ENCODE measurements around the gene ERGIC1. TPM values are rescaled to one million over a fixed set of nuclear protein-coding genes. Genes with fewer than 3 reads are reported as not detected.

ERGIC1 gene
- total and polyA plus RNA-seq, 7 donors = 49.9 to 116 (median 53.9) TPM

DNA sequence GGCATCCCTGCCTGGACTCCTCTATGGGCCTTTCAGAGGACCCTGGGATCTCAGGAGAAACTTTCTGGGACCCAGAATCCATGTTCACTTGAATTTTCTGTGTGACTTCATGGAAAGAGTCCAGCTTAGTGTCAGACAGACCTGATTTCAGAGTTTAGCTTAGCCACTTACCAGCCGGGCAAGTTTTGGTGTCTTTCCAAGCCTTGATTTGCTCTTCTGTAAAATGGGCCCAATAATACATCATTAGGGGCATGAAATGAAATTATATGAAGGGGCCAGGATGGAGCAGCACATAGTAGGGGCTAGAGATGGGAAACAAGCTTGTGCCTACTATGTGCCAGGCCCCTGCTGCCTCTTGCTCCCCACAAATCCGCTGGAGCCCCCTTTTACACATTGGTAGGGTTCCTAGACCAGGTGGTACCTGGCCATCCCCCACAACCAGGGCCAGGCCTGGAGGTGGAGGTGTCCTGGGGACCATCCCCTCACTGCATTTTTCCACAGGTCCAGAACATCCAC, 92.0 kb downstream of the ERGIC1 start:
- 91 to 98% (median 96%) methylated on average over 2 of the region's 2 CpGs for WGBS, 3 donors

DNA sequence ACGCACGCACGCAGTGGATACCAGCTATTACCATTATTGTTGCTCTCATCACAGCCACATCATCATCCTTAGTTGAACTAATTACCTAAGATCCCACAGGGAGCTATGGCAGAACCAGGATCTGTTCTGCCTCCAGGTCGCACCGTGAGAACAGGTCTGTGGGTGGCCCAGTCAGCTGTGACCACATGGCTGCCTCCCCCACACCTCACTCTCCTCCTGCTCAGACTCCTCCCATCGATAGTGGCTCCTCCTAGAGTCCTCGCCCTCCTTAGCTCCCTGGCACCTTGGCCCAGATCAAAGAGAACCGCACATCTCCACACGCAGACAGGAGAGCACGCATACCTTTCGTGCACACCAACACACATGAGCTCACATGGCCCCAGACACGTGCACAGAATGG, 92.7 kb downstream of the ERGIC1 start:
- Histone ChIP-seq H3K9me3 (no peaks in the 10 kb centered on the region), H3K4me1 (peaks cover 5% of the 10 kb centered on the region), H3K4me3 (no peak overlapping the region), H3K27ac (no peak overlapping the region), H3K36me3 (ENCODE audit: insufficient read depth in 1 of 2, low read depth in 1 of 2) (peaks cover 0 to 35% of the 10 kb centered on the region in 2 donors), H3K27me3 (ENCODE audit: insufficient read depth in 3 of 3, low read length in 2 of 3) (no peaks in the 10 kb centered on the region)
- DNase-seq (no peak), ATAC-seq (no peak)
- TF ChIP-seq, protein P1, sequence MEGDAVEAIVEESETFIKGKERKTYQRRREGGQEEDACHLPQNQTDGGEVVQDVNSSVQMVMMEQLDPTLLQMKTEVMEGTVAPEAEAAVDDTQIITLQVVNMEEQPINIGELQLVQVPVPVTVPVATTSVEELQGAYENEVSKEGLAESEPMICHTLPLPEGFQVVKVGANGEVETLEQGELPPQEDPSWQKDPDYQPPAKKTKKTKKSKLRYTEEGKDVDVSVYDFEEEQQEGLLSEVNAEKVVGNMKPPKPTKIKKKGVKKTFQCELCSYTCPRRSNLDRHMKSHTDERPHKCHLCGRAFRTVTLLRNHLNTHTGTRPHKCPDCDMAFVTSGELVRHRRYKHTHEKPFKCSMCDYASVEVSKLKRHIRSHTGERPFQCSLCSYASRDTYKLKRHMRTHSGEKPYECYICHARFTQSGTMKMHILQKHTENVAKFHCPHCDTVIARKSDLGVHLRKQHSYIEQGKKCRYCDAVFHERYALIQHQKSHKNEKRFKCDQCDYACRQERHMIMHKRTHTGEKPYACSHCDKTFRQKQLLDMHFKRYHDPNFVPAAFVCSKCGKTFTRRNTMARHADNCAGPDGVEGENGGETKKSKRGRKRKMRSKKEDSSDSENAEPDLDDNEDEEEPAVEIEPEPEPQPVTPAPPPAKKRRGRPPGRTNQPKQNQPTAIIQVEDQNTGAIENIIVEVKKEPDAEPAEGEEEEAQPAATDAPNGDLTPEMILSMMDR (IDR thresholded peaks at IDR 0.05) = no peak
- intact Hi-C loops (cut with DNase I) = no loop called here
- WGBS, 3 donors = 84 to 90% (median 86%) methylated on average over 12 of the region's 12 CpGs

More for the DNA sequence above, 92.0 kb downstream of the ERGIC1 start:
- Histone ChIP-seq H3K27me3 (ENCODE audit: insufficient read depth in 3 of 3, low read length in 2 of 3) (no peaks in the 10 kb centered on the region), H3K4me3 (no peak overlapping the region), H3K36me3 (ENCODE audit: insufficient read depth in 1 of 2, low read depth in 1 of 2) (peaks cover 0 to 35% of the 10 kb centered on the region in 2 donors), H3K9me3 (no peaks in the 10 kb centered on the region), H3K4me1 (no peaks in the 10 kb centered on the region), H3K27ac (no peak overlapping the region)
- no peak for DNase-seq
- intact Hi-C loops (cut with DNase I) = no loop called here
- TF ChIP-seq, protein P1 (IDR thresholded peaks at IDR 0.05) = no peak
- no peak for ATAC-seq

DNA sequence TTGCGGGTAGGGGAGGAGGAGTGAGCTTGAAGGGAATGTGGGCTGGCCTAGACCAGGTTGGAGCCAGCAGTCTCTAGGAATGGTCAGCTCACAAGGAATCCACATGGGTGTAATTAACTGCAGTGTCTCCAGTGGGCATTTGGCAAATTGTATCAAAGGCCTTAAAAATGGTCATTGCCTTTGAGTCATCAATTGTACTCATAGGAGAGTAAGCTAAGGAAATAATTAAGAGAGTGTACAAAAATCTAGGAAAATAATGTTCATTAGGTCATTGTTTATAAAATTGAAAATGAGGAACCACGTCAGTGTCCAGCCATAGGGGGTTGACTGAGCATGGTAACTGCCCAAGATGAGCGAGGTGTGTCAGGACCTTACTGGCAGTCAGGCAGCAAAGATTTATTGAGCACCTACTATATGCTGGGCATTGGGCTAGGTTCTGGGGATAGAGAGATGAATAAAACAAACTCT, 95.4 kb downstream of the ERGIC1 start:
- 96 to 98% (median 98%) methylated on average over 3 of the region's 3 CpGs for WGBS, 3 donors
- Histone ChIP-seq H3K4me1 (peaks cover 14% of the 10 kb centered on the region), H3K27me3 (ENCODE audit: insufficient read depth in 3 of 3, low read length in 2 of 3) (no peaks in the 10 kb centered on the region), H3K27ac (no peak overlapping the region), H3K36me3 (ENCODE audit: insufficient read depth in 1 of 2, low read depth in 1 of 2) (peaks cover 0 to 39% of the 10 kb centered on the region in 2 donors), H3K9me3 (no peaks in the 10 kb centered on the region), H3K4me3 (no peak overlapping the region)
- no peak for ATAC-seq
- TF ChIP-seq, protein P1 (IDR thresholded peaks at IDR 0.05) = no peak
- DNase-seq = no peak
- intact Hi-C loops (cut with DNase I) = no loop called here

GRCh38 chr5:172931001-172931536, 97.0 kb downstream of the ERGIC1 start:
- TF ChIP-seq, protein P1 (IDR thresholded peaks at IDR 0.05) = no peak
- Histone ChIP-seq H3K9me3 (no peaks in the 10 kb centered on the region), H3K27me3 (ENCODE audit: insufficient read depth in 3 of 3, low read length in 2 of 3) (no peaks in the 10 kb centered on the region), H3K36me3 (ENCODE audit: insufficient read depth in 1 of 2, low read depth in 1 of 2) (peaks cover 0 to 42% of the 10 kb centered on the region in 2 donors), H3K4me3 (no peak overlapping the region), H3K4me1 (peaks cover 14% of the 10 kb centered on the region), H3K27ac (peak overlapping the region; percentile 63)
- peak; percentile 27 to 74 (median 70) for ATAC-seq
- peak; percentile 74 to 81 for DNase-seq
- 47 to 49% (median 47%) methylated on average over 9 of the region's 9 CpGs for WGBS, 3 donors
- intact Hi-C loops (cut with DNase I) = loop anchor here in 1 of 2 donors (5.0 kb wide), 1 partner anchor 164 kb away; no protein-coding TSS in a partner anchor
